ENCODE measurements around the gene RALGPS1. TPM values are rescaled to one million over a fixed set of nuclear protein-coding genes. Genes with fewer than 3 reads are reported as not detected.

RALGPS1 gene
- polyA plus RNA-seq, 1 of the 3 experiments (the other 2 are of a cell fraction), result 3.9 TPM

DNA sequence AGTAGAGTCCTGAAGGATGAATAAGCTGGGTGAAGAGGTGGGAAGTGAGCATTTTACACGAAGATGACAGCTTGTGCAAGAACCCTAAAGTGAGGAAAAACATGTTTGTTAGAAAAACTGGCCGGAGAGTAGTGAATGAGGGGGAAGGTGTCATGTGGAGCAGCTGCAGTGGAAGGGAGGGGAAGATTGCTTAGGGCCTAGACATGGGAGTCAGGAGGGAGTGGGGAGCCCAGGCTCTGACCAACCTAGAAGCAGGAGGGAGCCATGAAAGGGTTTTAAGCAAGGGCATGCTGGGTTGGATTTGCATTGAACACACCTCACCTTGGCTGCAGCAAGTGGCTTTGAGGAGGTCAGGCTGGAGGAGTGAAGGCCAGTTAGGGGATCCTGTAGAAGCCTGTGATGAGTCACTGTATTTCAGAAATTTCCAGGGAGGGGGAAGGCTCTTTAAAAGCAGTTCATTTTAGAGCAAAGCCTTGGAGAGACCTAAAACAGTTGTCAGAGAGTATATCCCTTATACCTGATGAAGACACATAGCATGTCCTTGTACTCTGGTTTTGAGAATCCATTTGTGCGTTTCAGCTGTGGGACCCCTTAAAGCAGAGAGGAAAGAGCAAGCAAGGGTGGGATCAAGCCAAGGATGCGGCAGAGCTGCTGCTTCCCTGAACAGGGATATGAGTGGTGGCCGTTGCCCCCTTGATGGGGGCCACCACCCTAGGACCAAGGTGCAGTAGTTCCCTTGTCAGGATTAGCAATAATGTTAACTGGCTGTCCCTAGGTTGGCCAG, 162.5 kb downstream of the RALGPS1 start:
- ChIA-PET POLR2A (no interaction called here), CTCF (interaction anchor here (0.8 to 1.7 kb wide), 2 partner anchors 30 to 122 kb away, joined by 3 to 4 read pairs; no protein-coding TSS in a partner anchor)
- WGBS (ENCODE audit: low lambda C conversion rate), result 75% methylated on average over 5 of the region's 5 CpGs
- Histone ChIP-seq H3K27me3 (ENCODE audit: insufficient read depth) (no peaks in the 10 kb centered on the region), H3K27ac (ENCODE audit: low read depth in 2 of 2, low read length in 1 of 2) (no peak overlapping the region), H3K9ac (no peak overlapping the region), H3K4me1 (ENCODE audit: control insufficient read depth in 1 of 2, insufficient read depth in 2 of 2, low read depth in 1 of 2, low read length in 1 of 2) (peaks cover 0 to 8% of the 10 kb centered on the region in 2 experiments; a peak in 1 of 4 replicates), H3K79me2 (ENCODE audit: insufficient read depth) (no peaks in the 10 kb centered on the region), H3K4me3 (ENCODE audit: low read depth in 2 of 2, low read length in 1 of 2) (no peak overlapping the region), H3K9me3 (no peaks in the 10 kb centered on the region), H3K9me2 (no peaks in the 10 kb centered on the region), H3K4me2 (no peak overlapping the region), H3F3A (replicated peaks; ENCODE audit: insufficient read depth) (no peaks in the 10 kb centered on the region), H3K36me3 (replicated peaks in 1 of 2; ENCODE audit: control insufficient read depth in 1 of 2, insufficient read depth in 2 of 2, low read length in 1 of 2) (no peaks in the 10 kb centered on the region), H4K20me1 (ENCODE audit: insufficient read depth) (no peaks in the 10 kb centered on the region), H2AFZ (ENCODE audit: low read depth) (no peak overlapping the region)
- no peak for TF ChIP-seq PBX3 (IDR thresholded peaks at IDR 0.05)
- TF ChIP-seq TCF12 (IDR thresholded peaks at IDR 0.05), result no peak
- TF ChIP-seq JUND (IDR thresholded peaks at IDR 0.05), result no peak
- TF ChIP-seq USF2 (IDR thresholded peaks at IDR 0.05; ENCODE audit: borderline replicate concordance, low read depth, low read length), result no peak
- TF ChIP-seq FOSL2 (IDR thresholded peaks at IDR 0.05; ENCODE audit: borderline replicate concordance, low read depth), result peak; percentile 10; the same call in 1 of the 2 replicates
- TF ChIP-seq SMC3 (IDR thresholded peaks at IDR 0.05; ENCODE audit: low read depth, low read length), result no peak
- DNase-seq, result no peak

DNA sequence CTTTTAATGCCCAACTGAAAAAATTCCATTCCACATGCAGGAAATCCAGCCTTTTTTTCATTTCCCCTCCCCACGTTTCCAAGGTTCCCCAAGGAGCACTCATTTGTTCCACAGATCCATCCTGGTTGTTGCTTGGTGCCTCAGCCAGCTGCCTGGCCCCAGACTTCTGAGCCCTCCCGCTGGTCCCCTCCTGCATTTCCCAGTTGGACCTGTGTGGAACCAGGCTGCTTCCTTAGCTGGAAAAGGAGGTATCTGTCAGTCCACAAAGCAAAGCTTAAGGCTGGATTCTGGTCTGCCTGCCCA, 163.0 kb downstream of the RALGPS1 start:
- Histone ChIP-seq H3K79me2 (ENCODE audit: insufficient read depth) (no peaks in the 10 kb centered on the region), H3K4me2 (no peak overlapping the region), H3K27ac (ENCODE audit: low read depth in 2 of 2, low read length in 1 of 2) (no peak overlapping the region), H3K4me3 (ENCODE audit: low read depth in 2 of 2, low read length in 1 of 2) (no peak overlapping the region), H3K9me3 (no peaks in the 10 kb centered on the region), H2AFZ (ENCODE audit: low read depth) (no peak overlapping the region), H3K9me2 (no peaks in the 10 kb centered on the region), H4K20me1 (ENCODE audit: insufficient read depth) (no peaks in the 10 kb centered on the region), H3K4me1 (ENCODE audit: control insufficient read depth in 1 of 2, insufficient read depth in 2 of 2, low read depth in 1 of 2, low read length in 1 of 2) (peaks cover 0 to 8% of the 10 kb centered on the region in 2 experiments; a peak in 1 of 4 replicates), H3F3A (replicated peaks; ENCODE audit: insufficient read depth) (no peaks in the 10 kb centered on the region), H3K9ac (no peak overlapping the region), H3K36me3 (replicated peaks in 1 of 2; ENCODE audit: control insufficient read depth in 1 of 2, insufficient read depth in 2 of 2, low read length in 1 of 2) (no peaks in the 10 kb centered on the region), H3K27me3 (ENCODE audit: insufficient read depth) (no peaks in the 10 kb centered on the region)
- ChIA-PET CTCF (interaction anchor here (0.8 to 1.7 kb wide), 2 partner anchors 29 to 121 kb away, joined by 3 to 4 read pairs; no protein-coding TSS in a partner anchor), POLR2A (no interaction called here)
- no peak for TF ChIP-seq POLR2AphosphoS5 (IDR thresholded peaks at IDR 0.05; ENCODE audit: low read depth, low read length)
- DNase-seq, result no peak
- WGBS (ENCODE audit: low lambda C conversion rate), result 67% methylated on average over 2 of the region's 2 CpGs

- Histone ChIP-seq H2AFZ (ENCODE audit: low read depth) (no peak overlapping the region), H3K9ac (no peak overlapping the region), H3K79me2 (ENCODE audit: insufficient read depth) (no peaks in the 10 kb centered on the region), H3K36me3 (replicated peaks in 1 of 2; ENCODE audit: control insufficient read depth in 1 of 2, insufficient read depth in 2 of 2, low read length in 1 of 2) (no peaks in the 10 kb centered on the region), H3K27ac (ENCODE audit: low read depth in 2 of 2, low read length in 1 of 2) (no peak overlapping the region), H3K9me3 (no peaks in the 10 kb centered on the region), H3K9me2 (no peaks in the 10 kb centered on the region), H4K20me1 (ENCODE audit: insufficient read depth) (no peaks in the 10 kb centered on the region), H3K27me3 (ENCODE audit: insufficient read depth) (no peaks in the 10 kb centered on the region), H3K4me3 (ENCODE audit: low read depth in 2 of 2, low read length in 1 of 2) (no peak overlapping the region), H3K4me1 (ENCODE audit: control insufficient read depth in 1 of 2, insufficient read depth in 2 of 2, low read depth in 1 of 2, low read length in 1 of 2) (peaks cover 0 to 8% of the 10 kb centered on the region in 2 experiments; a peak in 1 of 4 replicates), H3F3A (replicated peaks; ENCODE audit: insufficient read depth) (no peaks in the 10 kb centered on the region), H3K4me2 (no peak overlapping the region)
- no peak for DNase-seq
- CTCF ChIA-PET, result interaction anchor here (0.8 to 1.7 kb wide), 3 partner anchors 28 to 121 kb away, joined by 3 to 4 read pairs (median 3); no protein-coding TSS in a partner anchor
- 81% methylated on average over 6 of the region's 6 CpGs for WGBS (ENCODE audit: low lambda C conversion rate)
- POLR2A ChIA-PET, result no interaction called here
- TF ChIP-seq EZH2phosphoT487 (IDR thresholded peaks at IDR 0.05; ENCODE audit: borderline replicate concordance, low read depth), result no peak
- TF ChIP-seq, protein P1, sequence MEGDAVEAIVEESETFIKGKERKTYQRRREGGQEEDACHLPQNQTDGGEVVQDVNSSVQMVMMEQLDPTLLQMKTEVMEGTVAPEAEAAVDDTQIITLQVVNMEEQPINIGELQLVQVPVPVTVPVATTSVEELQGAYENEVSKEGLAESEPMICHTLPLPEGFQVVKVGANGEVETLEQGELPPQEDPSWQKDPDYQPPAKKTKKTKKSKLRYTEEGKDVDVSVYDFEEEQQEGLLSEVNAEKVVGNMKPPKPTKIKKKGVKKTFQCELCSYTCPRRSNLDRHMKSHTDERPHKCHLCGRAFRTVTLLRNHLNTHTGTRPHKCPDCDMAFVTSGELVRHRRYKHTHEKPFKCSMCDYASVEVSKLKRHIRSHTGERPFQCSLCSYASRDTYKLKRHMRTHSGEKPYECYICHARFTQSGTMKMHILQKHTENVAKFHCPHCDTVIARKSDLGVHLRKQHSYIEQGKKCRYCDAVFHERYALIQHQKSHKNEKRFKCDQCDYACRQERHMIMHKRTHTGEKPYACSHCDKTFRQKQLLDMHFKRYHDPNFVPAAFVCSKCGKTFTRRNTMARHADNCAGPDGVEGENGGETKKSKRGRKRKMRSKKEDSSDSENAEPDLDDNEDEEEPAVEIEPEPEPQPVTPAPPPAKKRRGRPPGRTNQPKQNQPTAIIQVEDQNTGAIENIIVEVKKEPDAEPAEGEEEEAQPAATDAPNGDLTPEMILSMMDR (IDR thresholded peaks at IDR 0.05), result no peak
- no peak for TF ChIP-seq TAF1 (IDR thresholded peaks at IDR 0.05; ENCODE audit: borderline replicate concordance, low read depth, low read length)
- TF ChIP-seq MEF2A (IDR thresholded peaks at IDR 0.05; ENCODE audit: borderline replicate concordance, low read depth), result no peak
- no peak for TF ChIP-seq POLR2AphosphoS5 (IDR thresholded peaks at IDR 0.05; ENCODE audit: low read depth, low read length)
- TF ChIP-seq, protein P2, sequence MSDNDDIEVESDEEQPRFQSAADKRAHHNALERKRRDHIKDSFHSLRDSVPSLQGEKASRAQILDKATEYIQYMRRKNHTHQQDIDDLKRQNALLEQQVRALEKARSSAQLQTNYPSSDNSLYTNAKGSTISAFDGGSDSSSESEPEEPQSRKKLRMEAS (IDR thresholded peaks at IDR 0.05; ENCODE audit: low read depth), result no peak
- TF ChIP-seq NRF1 (IDR thresholded peaks at IDR 0.05; ENCODE audit: low read depth, low read length), result no peak
- no peak for TF ChIP-seq SIN3A (IDR thresholded peaks at IDR 0.05; ENCODE audit: borderline replicate concordance, low read depth, low read length)
- TF ChIP-seq ELF1 (IDR thresholded peaks at IDR 0.05), result no peak
- TF ChIP-seq IRF3 (IDR thresholded peaks at IDR 0.05; ENCODE audit: low read depth, low read length), result no peak
- TF ChIP-seq TCF12 (IDR thresholded peaks at IDR 0.05), result no peak
Observed at GRCh38 chr9:127078336-127078735, 163.8 kb downstream of the RALGPS1 start.
